Endothelial cell of hepatic sinusoid (primary cell): ENCODE results near the gene ZFP36L1.
"Not testable (repeated sequence)": the region's sequence is repeated elsewhere in the genome, so short reads cannot be mapped to it uniquely, and the experiment has no call there.

Source experiments
- in situ Hi-C: cut with HindIII; loops from 2 replicates; pipeline ENCODE4 v1.10.0; 2017; ENCODE audit warnings: low sequenced_read_pairs

ZFP36L1 gene

GRCh38 chr14:68767248-68767645, 25.6 kb downstream of the ZFP36L1 start:
- in situ Hi-C loops, result no loop called here

- in situ Hi-C loops, result no loop called here
Observed at GRCh38 chr14:68766299-68767247, 26.3 kb downstream of the ZFP36L1 start.

GRCh38 chr14:68763843-68764242, 29.0 kb downstream of the ZFP36L1 start:
- in situ Hi-C loops, result not testable (repeated sequence)

DNA sequence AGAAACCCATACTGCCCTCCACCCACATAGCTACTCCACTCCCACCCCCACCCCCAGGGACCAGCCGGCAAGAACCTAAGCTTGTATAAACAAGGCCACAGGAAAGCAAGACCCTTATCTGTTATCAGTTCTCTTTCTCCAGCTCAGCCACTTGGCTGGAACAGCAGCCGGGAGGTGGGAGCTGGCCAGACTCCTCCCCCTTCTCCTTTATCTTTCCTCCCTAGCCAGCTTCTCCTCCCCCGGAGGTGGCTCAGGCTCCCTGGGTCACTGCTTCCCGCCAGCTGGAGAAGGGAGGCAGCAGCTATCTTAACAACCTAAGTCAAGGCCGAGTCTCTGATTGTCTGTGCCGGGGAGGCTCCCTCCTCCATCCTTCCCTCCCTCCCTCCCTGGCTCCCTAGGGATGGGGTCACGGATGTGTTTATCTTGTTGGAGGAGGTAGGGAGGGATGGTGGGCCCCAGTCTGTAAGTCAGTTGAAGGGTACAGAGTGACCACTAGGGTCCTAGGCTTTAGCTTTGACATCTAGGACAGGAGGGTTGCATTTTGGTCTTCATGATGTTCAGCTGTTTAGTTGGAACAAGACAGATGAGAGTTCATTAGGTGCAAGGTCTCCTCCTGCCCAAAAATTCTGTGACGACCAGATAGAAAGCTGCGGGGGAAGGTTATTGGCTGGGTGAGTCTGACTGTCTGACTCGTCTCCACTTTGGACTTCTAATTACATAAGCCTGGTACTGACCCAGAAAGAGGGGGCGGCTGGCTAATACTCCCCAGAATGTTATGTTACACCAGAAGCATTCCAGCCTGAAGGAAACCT, 29.7 kb downstream of the ZFP36L1 start:
- in situ Hi-C loops, result no loop called here

DNA sequence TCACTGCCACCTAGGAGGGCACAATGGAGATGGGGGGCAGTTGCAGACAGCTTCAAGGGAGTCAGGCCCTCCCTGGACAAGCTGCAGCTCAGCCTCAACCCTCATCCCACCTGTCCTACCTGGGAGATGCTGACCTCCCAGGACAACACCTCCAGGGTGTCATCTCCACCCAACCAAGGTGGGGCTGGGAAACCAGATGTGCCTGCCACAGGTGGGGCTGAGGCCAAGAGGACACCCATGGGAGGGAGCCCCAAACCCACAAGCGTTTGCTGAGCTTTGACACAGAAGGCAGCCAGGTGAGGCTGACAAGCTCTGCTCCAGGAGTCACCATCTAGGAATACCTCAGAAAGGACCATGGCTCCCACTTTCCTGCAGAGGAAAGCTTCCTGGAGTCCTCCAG, 31.5 kb downstream of the ZFP36L1 start:
- in situ Hi-C loops, result no loop called here

DNA sequence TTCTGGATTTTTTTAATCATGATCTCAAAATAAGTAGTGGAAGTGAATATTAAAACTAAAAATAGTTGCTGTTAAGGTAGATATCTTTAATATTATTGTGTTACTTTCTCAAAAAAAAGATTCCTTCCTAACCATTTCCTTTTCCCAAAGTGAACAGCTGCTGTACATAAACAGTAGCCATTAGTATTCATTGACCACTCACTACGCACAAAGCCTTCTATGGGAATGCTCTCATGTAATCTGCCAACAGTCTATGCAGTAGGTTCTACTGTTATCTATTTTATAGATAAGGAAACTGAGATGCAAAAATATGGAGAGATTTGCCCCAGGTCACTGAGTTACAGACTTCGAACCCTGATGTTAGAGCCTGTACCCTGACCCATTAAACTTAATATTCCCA, 32.1 kb downstream of the ZFP36L1 start:
- in situ Hi-C loops, result no loop called here

DNA sequence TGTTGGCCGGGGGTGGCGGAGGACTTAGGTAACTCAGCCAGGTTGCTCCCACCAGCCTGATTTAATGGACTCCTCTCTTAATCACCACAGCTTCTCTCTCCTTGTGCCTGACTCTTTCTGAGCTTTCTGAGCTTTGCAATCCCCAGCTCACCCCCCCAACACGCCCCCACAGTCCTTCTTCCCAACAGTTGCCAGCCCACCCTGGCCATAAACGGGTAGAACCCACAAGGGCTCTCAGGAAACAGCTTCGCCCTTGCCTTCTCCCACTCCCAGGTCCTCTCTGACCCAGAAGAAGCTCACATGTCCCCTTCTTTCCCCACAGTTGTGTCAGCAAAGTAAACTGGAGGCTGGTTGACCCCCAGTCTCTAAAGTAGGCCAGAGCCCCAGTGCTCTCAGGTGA, 32.9 kb downstream of the ZFP36L1 start:
- in situ Hi-C loops, result no loop called here

DNA sequence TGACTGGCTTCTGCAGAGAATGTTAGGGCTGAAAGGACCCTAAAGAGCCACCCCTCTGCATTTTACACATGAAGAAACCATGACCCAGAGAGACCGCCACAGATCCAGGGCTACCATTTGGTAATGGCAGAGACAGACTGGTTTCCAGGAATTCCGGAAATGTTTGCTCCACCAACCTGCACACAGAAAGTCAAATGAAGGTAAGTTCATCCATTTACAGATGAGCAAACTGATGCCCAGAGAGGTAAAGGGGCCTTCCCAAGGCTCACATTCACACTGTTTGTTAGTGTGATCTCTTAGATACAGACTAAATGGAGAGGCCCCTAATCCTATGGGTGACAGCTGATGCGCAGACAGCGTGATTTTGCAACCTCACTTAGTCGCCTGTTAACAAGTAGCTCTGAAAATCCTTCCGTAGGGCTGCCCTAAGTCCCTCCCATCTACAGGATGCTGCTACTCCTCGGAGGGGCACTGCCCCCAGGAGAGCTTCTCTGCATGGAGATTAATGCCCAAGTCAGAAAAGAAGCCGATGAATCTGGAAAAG, 33.8 kb downstream of the ZFP36L1 start:
- in situ Hi-C loops, result no loop called here

GRCh38 chr14:68758301-68758700, 34.6 kb downstream of the ZFP36L1 start:
- in situ Hi-C loops, result no loop called here

GRCh38 chr14:68757618-68758081, 35.2 kb downstream of the ZFP36L1 start:
- in situ Hi-C loops, result no loop called here

DNA sequence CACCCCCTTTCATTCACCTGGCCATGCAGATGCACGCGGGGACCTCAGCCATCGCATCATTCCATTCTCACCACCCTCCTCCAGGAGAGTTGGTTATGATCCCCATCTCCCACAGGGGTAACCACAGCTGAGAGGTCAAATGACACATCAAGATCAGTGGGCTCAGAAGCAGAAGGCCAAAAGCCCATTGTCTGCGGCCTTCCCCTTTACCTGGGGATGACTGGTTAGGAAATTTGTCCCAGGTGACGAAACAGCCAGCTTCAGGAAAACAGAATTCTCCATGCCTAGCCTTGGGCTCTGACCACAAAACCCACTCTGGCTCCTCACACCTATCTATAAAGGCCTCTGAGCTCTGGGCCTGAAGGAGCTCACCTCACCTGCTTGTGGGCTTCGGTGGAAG, 36.1 kb downstream of the ZFP36L1 start:
- in situ Hi-C loops, result no loop called here

DNA sequence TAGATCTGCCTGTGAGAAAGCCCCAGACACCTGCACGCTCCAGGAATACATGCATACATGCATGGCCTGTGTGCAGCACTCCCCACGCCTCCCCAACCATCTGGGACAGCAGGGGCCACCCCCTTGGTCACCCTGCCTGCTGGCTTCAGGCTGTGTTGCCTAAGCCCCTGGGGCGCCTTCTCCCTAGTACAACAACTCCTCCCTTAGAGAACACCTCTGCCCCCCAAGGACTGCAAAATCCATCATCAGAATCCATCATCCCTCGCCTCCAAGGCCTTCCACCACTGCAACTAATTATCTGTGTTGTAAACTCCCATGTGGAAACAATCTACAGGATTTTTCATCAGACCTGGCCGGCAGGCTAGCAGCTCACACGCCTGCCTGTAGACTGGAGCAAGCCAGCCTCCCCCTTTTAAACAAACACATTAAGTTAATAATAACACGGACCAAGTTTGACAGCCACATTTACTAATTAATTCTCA, 36.8 kb downstream of the ZFP36L1 start:
- in situ Hi-C loops, result no loop called here

GRCh38 chr14:68755016-68755353, 37.9 kb downstream of the ZFP36L1 start:
- in situ Hi-C loops, result no loop called here

DNA sequence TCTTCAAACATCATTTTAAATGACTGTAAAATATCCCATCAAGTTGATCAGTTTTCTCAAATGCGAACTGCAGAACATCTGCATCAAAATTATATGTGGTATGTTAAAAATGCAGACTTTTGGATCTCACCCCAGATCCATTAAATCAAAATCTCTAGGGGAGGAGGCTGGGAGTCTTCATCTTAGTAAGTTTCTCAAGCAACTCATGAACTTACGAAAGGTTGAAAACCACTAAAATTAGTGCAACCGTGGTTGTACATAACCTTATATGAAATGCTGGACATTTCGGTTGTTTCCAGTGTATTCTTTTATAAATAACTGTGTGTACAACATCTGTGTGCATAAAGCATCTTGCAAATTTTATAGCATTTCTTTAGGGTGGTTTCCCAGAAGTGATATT, 39.2 kb downstream of the ZFP36L1 start:
- in situ Hi-C loops, result no loop called here

DNA sequence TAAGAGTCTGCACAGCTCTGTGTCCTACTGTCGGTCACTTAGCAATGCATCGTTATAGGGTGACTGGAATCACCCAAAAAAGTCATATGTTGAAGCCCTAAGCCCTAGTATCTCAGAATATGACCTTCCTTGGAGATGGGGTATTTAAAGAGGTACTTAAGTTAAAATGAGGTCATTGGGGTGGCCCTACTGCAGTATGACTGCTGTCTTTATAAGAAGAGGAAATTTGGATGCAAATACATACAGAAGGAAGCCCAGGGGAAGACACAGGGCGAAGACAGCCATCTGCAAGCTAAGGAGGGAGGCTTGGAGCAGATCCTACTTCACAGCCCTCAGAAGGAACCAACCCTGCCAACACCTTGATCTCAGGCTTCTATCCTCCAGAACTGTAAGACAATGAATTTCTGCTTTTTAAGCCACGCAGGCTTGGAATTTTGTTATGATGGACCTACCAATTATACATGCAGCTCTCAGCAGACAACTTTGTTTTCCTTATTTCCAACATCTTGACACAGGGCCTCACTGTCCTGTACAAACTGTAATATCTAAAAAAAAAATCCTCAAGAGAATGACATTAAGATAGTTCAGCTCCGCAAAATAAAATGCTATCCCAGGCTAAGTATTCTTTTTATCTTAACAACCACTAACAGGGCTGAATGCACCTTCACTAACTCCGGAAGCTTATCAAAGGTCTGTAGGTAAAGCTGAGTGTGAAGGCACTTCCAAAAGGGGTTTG, 40.4 kb downstream of the ZFP36L1 start:
- in situ Hi-C loops, result no loop called here

- in situ Hi-C loops, result no loop called here
Observed at GRCh38 chr14:68749487-68750475, 43.1 kb downstream of the ZFP36L1 start.

DNA sequence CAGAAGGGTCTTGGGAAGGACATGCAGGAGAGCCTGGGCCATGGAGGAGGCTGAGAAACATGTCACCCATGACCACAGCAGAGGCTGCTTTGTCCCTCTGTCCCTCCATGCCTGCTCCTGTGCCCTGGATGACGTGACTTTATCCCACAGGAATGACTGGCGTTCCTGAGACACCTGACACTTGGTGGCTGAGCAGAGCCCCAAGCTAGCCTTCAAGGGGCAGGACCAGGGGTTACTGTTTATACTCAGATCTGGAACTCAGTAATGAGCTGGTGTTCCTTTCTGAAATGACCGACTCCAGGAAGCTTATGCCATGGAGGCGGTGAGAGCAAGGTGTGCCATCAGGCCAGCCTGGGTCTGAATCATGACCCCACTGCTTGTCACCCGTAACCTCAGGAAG, 44.2 kb downstream of the ZFP36L1 start:
- in situ Hi-C loops, result no loop called here

DNA sequence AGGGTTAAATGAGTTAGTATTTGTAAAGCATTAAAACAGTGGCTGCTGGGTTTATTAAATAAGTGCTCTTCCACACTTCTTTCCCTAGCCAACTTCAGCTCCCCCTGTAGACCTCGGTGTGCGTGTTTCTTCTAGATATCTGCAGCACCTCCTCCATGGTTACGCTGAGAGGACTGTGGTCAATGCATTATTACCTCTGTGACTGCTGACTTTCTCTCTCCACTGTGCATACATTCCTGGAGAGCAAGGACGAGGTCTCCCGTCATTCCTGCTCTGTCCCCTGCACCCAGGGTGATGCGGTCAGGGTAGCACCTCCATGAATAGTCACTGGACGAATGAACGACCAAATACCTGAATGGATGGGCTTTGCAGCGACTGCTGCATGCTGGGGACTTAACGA, 44.6 kb downstream of the ZFP36L1 start:
- in situ Hi-C loops, result no loop called here

DNA sequence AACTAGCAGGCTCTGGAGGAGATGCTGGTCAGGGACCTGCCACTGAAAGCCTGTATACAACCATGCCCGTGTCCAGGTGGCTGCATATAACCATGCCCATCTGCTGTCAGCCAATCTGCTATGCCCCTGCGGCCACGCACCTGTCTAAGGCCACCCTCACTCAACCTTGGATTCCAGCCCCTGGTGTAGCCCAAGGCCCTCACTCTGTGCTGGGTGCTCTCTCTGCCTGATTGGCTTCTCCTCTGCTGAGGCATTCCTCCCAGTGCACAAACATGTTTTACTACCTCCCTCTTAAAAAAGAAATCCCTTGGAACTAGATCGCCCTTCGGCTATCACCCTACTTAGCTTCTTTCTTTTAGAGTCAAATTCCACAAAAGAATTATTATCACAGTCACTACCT, 45.5 kb downstream of the ZFP36L1 start:
- in situ Hi-C loops, result no loop called here

DNA sequence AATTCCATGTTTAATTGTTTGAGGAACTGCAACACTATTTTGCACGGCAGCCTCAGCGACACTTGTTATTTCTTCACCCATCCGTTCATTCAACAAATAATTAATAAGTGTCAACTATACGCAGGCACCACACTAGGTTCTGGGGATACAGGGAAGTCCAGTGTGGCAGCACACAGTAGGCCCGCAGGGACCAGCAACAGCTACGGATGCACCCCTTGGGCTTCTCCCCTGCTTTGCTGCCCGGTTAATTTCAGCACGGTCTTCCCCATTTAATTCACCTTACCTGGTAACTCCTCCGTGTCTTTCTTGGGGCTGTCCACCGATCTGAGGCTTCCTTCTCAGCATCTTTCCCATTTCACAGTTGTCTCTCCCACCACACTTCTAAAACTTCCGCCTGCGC, 48.3 kb downstream of the ZFP36L1 start:
- in situ Hi-C loops, result no loop called here
